Naive thymus-derived CD4-positive, alpha-beta T cell (primary cell): Measurements from ENCODE around the gene MT3. TPM values are rescaled to one million over a fixed set of nuclear protein-coding genes. Genes with fewer than 3 reads are reported as not detected.

Source experiments
- ATAC-seq: fragments of 150-1000 bp; cut with Tn5 transposase; 2 replicates; pipeline ENCODE4 v1.10.0; 2021; ENCODE audit warnings: mild to moderate bottlenecking, moderate library complexity
- CTCF ChIA-PET: fragments of 350-600 bp; sonication (Branson Sonifier 250); formaldehyde crosslinking; loops from one replicate; lab custom pipeline; 2021; ENCODE audit warnings: antibody characterized with exemption; lab: Charles Lee
- POLR2A ChIA-PET: fragments of 350-600 bp; sonication (Branson Sonifier 250); formaldehyde crosslinking; loops from one replicate; lab custom pipeline; 2021; ENCODE audit warnings: antibody characterized with exemption, inconsistent platforms; lab: Charles Lee
- DNase-seq, 9 donors: peaks; one replicate each; pipeline versions ENCODE4 v3.0.0 to v3.0.0-alpha.2; 2020 to 2022; ENCODE audit warnings: mixed read lengths in 1 of 9
- H3K27ac ChIP-seq: one replicate; pipeline ENCODE4 v1.7.0; 2013; ENCODE audit warnings: mild to moderate bottlenecking, low read depth, low read length, moderate library complexity
- H3K27me3 ChIP-seq, 2 donors: one replicate each; pipeline ENCODE4 v1.7.0; 2013; ENCODE audit warnings: low read length in 2 of 2, mild to moderate bottlenecking in 2 of 2, moderate library complexity in 2 of 2; ENCODE audit not compliant: control insufficient read depth in 2 of 2, insufficient read depth in 2 of 2
- H3K36me3 ChIP-seq, 3 experiments: 1 replicate in 2 of 3; 2 replicates in 1 of 3; pipeline ENCODE4 v1.7.0; 2013; ENCODE audit warnings: low read length in 3 of 3, mild to moderate bottlenecking in 3 of 3, moderate library complexity in 1 of 3; ENCODE audit not compliant: insufficient read depth in 3 of 3, control insufficient read depth in 2 of 3
- H3K4me1 ChIP-seq, 2 donors: one replicate each; pipeline ENCODE4 v1.7.0; 2013; ENCODE audit warnings: low read length in 2 of 2, mild to moderate bottlenecking in 2 of 2, moderate library complexity in 1 of 2; ENCODE audit not compliant: control insufficient read depth in 2 of 2, insufficient read depth in 2 of 2
- H3K4me3 ChIP-seq: 2 replicates; pipeline ENCODE4 v1.7.0; 2013; ENCODE audit warnings: mild to moderate bottlenecking, low read length
- H3K9me3 ChIP-seq, 3 experiments: 1 replicate in 2 of 3; 2 replicates in 1 of 3; pipeline ENCODE4 v1.7.0; 2013; ENCODE audit warnings: low read length in 3 of 3; ENCODE audit not compliant: control insufficient read depth in 2 of 3
- H3K27ac Mint-ChIP-seq, 9 donors: one replicate each; pipeline ENCODE4 v1.8.0; 2020 to 2022; ENCODE audit warnings: mixed read lengths in 9 of 9, mild to moderate bottlenecking in 8 of 9, moderate library complexity in 5 of 9, inconsistent platforms in 2 of 9
- H3K27me3 Mint-ChIP-seq, 5 donors: one replicate each; pipeline ENCODE4 v1.8.0; 2021 to 2022; ENCODE audit warnings: mixed read lengths in 5 of 5, mild to moderate bottlenecking in 1 of 5
- H3K36me3 Mint-ChIP-seq, 5 donors: one replicate each; pipeline ENCODE4 v1.8.0; 2020 to 2022; ENCODE audit warnings: mixed read lengths in 5 of 5, mild to moderate bottlenecking in 3 of 5, inconsistent platforms in 1 of 5
- H3K4me1 Mint-ChIP-seq, 7 donors: one replicate each; pipeline ENCODE4 v1.8.0; 2020 to 2022; ENCODE audit warnings: mixed read lengths in 7 of 7, mild to moderate bottlenecking in 3 of 7, inconsistent platforms in 1 of 7
- H3K4me3 Mint-ChIP-seq, 10 donors: one replicate each; pipeline ENCODE4 v1.8.0; 2020 to 2022; ENCODE audit warnings: mild to moderate bottlenecking in 10 of 10, mixed read lengths in 10 of 10, moderate library complexity in 6 of 10, inconsistent platforms in 2 of 10
- H3K9me3 Mint-ChIP-seq, 11 donors: one replicate each; pipeline ENCODE4 v1.8.0; 2020 to 2022; ENCODE audit warnings: mixed read lengths in 11 of 11, mild to moderate bottlenecking in 4 of 11, inconsistent platforms in 1 of 11, moderate library complexity in 1 of 11
- intact Hi-C, 2 donors: fragments of 100-400 bp; cut with micrococcal nuclease; formaldehyde crosslinking; loops; one replicate each; pipeline ENCODE4 v1.15.1; 2023
- polyA plus RNA-seq, 2 donors: library from polyadenylated mRNA; unstranded; fragments of 300-500 nt; fragmentation: Illumina TruSeq; gene quantifications; one replicate each; pipeline ENCODE4 v1.2.3, GENCODE V29; 2021
- total RNA-seq, 6 experiments: library from RNA in 5 of 6; stranded (reverse) in 5 of 6; gene quantifications; 1 replicate in 5 of 6; 2 replicates in 1 of 6; pipeline ENCODE4 v1.2.3 and lab custom pipeline; 2021 to 2026

The MT3 gene
- total and polyA plus RNA-seq, 7 experiments from 2014 or later = 0.76 to 4.5 (median 3.8) TPM; not detected in 2

GRCh38 chr16:56560447-56560846 lies 28.9 kb upstream of the MT3 start:
- no peaks in the 10 kb centered on the region for H3K27me3 ChIP-seq
- no peak overlapping the region for H3K4me3 ChIP-seq
- DNase-seq (no peak), ATAC-seq (no peak)
- no peak overlapping the region for H3K27ac ChIP-seq
- Mint-ChIP-seq H3K4me3 (no peak overlapping the region), H3K9me3 (no peaks in the 10 kb centered on the region), H3K36me3 (no peaks in the 10 kb centered on the region), H3K27me3 (peaks cover 0 to 43% (median 5%) of the 10 kb centered on the region in 5 donors), H3K4me1 (no peaks in the 10 kb centered on the region), H3K27ac (no peak overlapping the region)
- no peaks in the 10 kb centered on the region for H3K36me3 ChIP-seq
- POLR2A ChIA-PET = interaction anchor here (0.6 to 0.9 kb wide), 3 partner anchors 33 to 497 kb away, joined by 3 to 4 read pairs (median 3); no protein-coding TSS in a partner anchor
- no peaks in the 10 kb centered on the region for H3K4me1 ChIP-seq
- intact Hi-C loops = no loop called here
- no peaks in the 10 kb centered on the region for H3K9me3 ChIP-seq
- CTCF ChIA-PET = no interaction called here

DNA sequence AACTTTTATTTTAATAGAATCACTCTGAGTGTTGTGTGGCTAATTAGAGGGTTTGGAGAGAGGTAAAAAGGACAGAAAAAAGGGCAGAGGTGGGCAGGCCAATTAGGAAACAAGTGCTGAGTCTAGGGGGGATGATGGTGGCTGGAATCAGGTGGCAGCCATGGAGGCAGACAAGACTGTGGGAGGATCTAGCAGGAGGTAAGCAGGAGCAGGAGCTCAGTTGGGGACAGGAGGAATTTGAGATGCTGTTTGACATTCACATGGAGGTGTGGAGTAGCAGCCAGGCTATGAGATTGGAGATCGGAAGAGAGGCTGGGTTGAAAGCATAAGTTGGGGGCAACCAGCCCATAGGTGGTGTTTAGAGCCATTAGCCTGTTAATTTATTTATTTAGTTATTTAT lies 28.2 kb upstream of the MT3 start:
- H3K27ac Mint-ChIP-seq = peak overlapping the region in 1 of 9 donors; percentile 52
- H3K36me3 ChIP-seq = no peaks in the 10 kb centered on the region
- peaks cover 0 to 41% (median 5%) of the 10 kb centered on the region in 5 donors for H3K27me3 Mint-ChIP-seq
- H3K27ac ChIP-seq = no peak overlapping the region
- H3K27me3 ChIP-seq = no peaks in the 10 kb centered on the region
- no peaks in the 10 kb centered on the region for H3K36me3 Mint-ChIP-seq
- ChIA-PET CTCF (no interaction called here), POLR2A (interaction anchor here (0.9 to 1.0 kb wide), 2 partner anchors 13 to 34 kb away, joined by 4 to 5 read pairs; no protein-coding TSS in a partner anchor)
- H3K4me1 Mint-ChIP-seq = peaks cover 0 to 1% (median 0%) of the 10 kb centered on the region in 7 donors
- H3K4me3 Mint-ChIP-seq = no peak overlapping the region
- H3K9me3 ChIP-seq = no peaks in the 10 kb centered on the region
- H3K4me3 ChIP-seq = no peak overlapping the region
- H3K9me3 Mint-ChIP-seq = no peaks in the 10 kb centered on the region
- ATAC-seq (no peak), DNase-seq (no peak)
- H3K4me1 ChIP-seq = no peaks in the 10 kb centered on the region
- intact Hi-C loops = no loop called here

GRCh38 chr16:56564793-56565477 lies 24.4 kb upstream of the MT3 start, which contains the start of gene MT4:
Gene MT4, plus strand, starts transcription at chr16:56565073. Its CDS starts 56 bp downstream, at chr16:56565129.
- Histone ChIP-seq H3K36me3 (no peaks in the 10 kb centered on the region), H3K4me1 (no peaks in the 10 kb centered on the region), H3K4me3 (no peak within 1 kb of the TSS), H3K27ac (no peak within 1 kb of the TSS), H3K9me3 (no peaks in the 10 kb centered on the region), H3K27me3 (no peaks in the 10 kb centered on the region)
- Mint-ChIP-seq H3K4me3 (no peak within 1 kb of the TSS), H3K27me3 (peaks cover 0 to 17% (median 5%) of the 10 kb centered on the region in 5 donors), H3K36me3 (no peaks in the 10 kb centered on the region), H3K9me3 (no peaks in the 10 kb centered on the region), H3K4me1 (peaks cover 0 to 6% (median 0%) of the 10 kb centered on the region in 7 donors), H3K27ac (no peak within 1 kb of the TSS)
- ATAC-seq (no peak), DNase-seq (no peak)
- CTCF ChIA-PET = interaction anchor here (0.6 to 1.7 kb wide), 2 partner anchors 125 to 137 kb away, joined by 3 to 5 read pairs; no protein-coding TSS in a partner anchor
- intact Hi-C loops = no loop called here
- POLR2A ChIA-PET = no interaction called here

DNA sequence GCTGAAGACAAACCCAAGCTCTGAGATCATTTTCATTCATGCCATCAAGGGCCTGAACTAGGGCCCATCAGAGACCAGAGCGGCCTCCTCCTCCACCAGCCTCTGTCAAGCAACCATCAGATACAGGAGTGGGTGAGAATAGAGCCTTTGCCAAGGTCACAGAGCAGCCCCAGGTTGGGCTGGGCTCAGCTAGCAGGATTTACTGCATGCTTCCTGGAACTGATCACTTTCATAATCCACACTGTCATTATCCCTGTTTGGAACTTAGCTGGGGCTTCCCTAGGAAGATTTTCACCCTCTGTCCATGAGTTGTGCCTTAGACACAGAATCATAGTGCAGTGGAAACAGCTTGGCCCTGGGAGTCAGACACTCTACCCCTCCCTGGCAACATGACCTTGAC lies 19.4 kb upstream of the MT3 start:
- POLR2A ChIA-PET = no interaction called here
- DNase-seq (no peak), ATAC-seq (no peak)
- no peaks in the 10 kb centered on the region for H3K36me3 Mint-ChIP-seq
- intact Hi-C loops = no loop called here
- H3K27me3 ChIP-seq = no peaks in the 10 kb centered on the region
- H3K4me1 ChIP-seq = no peaks in the 10 kb centered on the region
- no peaks in the 10 kb centered on the region for H3K36me3 ChIP-seq
- CTCF ChIA-PET = interaction anchor here (0.6 to 1.3 kb wide), 2 partner anchors 132 to 219 kb away, joined by 4 to 6 read pairs; no protein-coding TSS in a partner anchor
- peaks cover 0 to 7% (median 0%) of the 10 kb centered on the region in 11 donors for H3K9me3 Mint-ChIP-seq
- no peaks in the 10 kb centered on the region for H3K9me3 ChIP-seq
- H3K4me1 Mint-ChIP-seq = peaks cover 0 to 6% (median 0%) of the 10 kb centered on the region in 7 donors
- no peak overlapping the region for H3K27ac Mint-ChIP-seq
- H3K4me3 Mint-ChIP-seq = no peak overlapping the region
- no peak overlapping the region for H3K4me3 ChIP-seq
- H3K27me3 Mint-ChIP-seq = peaks cover 0 to 11% (median 0%) of the 10 kb centered on the region in 5 donors
- H3K27ac ChIP-seq = no peak overlapping the region

DNA sequence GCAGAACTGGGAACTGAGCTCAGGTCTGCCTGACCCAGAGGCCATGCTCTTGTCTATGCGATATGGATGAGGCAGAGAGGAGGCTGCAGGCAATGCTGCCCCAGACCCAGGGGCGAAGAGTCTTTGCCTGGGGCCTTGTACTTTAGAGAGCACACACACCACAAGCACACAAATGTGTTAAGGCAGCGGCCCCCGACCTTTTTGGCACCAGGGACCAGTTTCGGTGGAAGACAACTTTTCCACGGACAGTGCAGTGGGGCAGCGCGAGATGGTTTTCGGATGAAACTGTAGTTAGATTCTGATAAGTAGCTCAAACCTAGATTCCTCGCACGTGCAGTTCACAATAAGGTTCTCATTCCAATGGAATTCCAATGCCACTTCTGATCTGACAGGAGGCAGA lies 17.8 kb upstream of the MT3 start:
- peaks cover 0 to 11% (median 0%) of the 10 kb centered on the region in 11 donors for H3K9me3 Mint-ChIP-seq
- DNase-seq = no peak
- intact Hi-C loops = no loop called here

GRCh38 chr16:56574625-56575024 lies 14.7 kb upstream of the MT3 start:
- Histone ChIP-seq H3K9me3 (no peaks in the 10 kb centered on the region), H3K4me1 (peaks cover 3 to 8% of the 10 kb centered on the region in 2 donors), H3K27ac (no peak overlapping the region), H3K36me3 (no peaks in the 10 kb centered on the region), H3K4me3 (no peak overlapping the region), H3K27me3 (no peaks in the 10 kb centered on the region)
- Mint-ChIP-seq H3K4me3 (no peak overlapping the region), H3K4me1 (peaks cover 0 to 9% (median 8%) of the 10 kb centered on the region in 7 donors), H3K27me3 (peaks cover 0 to 10% (median 0%) of the 10 kb centered on the region in 5 donors), H3K27ac (no peak overlapping the region), H3K9me3 (peaks cover 0 to 11% (median 0%) of the 10 kb centered on the region in 11 donors), H3K36me3 (no peaks in the 10 kb centered on the region)
- ChIA-PET POLR2A (no interaction called here), CTCF (interaction anchor here (2.5 to 5.7 kb wide), 2 partner anchors 61 to 127 kb away, joined by 11 to 86 read pairs; no protein-coding TSS in a partner anchor)
- DNase-seq = no peak
- intact Hi-C loops = loop anchor here in 1 of 2 donors (5.0 kb wide), 1 partner anchor 53 kb away; the partner anchor contains the start of gene MT1E
- ATAC-seq = no peak

More for the DNA sequence above, 17.8 kb upstream of the MT3 start:
- no peak overlapping the region for H3K4me3 Mint-ChIP-seq
- peaks cover 0 to 8% (median 0%) of the 10 kb centered on the region in 5 donors for H3K27me3 Mint-ChIP-seq
- Histone ChIP-seq H3K4me3 (no peak overlapping the region), H3K9me3 (no peaks in the 10 kb centered on the region), H3K27ac (no peak overlapping the region), H3K36me3 (no peaks in the 10 kb centered on the region), H3K27me3 (no peaks in the 10 kb centered on the region), H3K4me1 (no peaks in the 10 kb centered on the region)
- H3K27ac Mint-ChIP-seq = peak overlapping the region in 1 of 9 donors; percentile 22
- ChIA-PET POLR2A (no interaction called here), CTCF (interaction anchor here (1.5 kb wide), 1 partner anchor 130 kb away, joined by 6 read pairs; no protein-coding TSS in a partner anchor)
- H3K4me1 Mint-ChIP-seq = peaks cover 0 to under 1% (median under 1%) of the 10 kb centered on the region in 7 donors
- ATAC-seq = no peak
- no peaks in the 10 kb centered on the region for H3K36me3 Mint-ChIP-seq
